ENCODE results near the gene ENTHD1. TPM values are rescaled to one million over a fixed set of nuclear protein-coding genes. Genes with fewer than 3 reads are reported as not detected.

The ENTHD1 gene
- total RNA-seq, 3 donors from 2014 or later (not counting 1 experiment from before 2014, with no cell fraction given), result not detected

- no peaks in the 10 kb centered on the region for H3K4me1 ChIP-seq (ENCODE audit: control insufficient read depth, insufficient read depth, low read length)
- no peak overlapping the region for H3K27ac Mint-ChIP-seq
- H3K27ac ChIP-seq (ENCODE audit: low read length), result no peak overlapping the region
- no peaks in the 10 kb centered on the region for H3K27me3 ChIP-seq (ENCODE audit: control insufficient read depth, insufficient read depth, low read length)
- no peaks in the 10 kb centered on the region for H3K36me3 ChIP-seq (ENCODE audit: control insufficient read depth, insufficient read depth, low read length)
- no peak for DNase-seq
- H3K9me3 Mint-ChIP-seq, result no peaks in the 10 kb centered on the region
- no peaks in the 10 kb centered on the region for H3K4me1 Mint-ChIP-seq
- no peak overlapping the region for H3K4me3 Mint-ChIP-seq
- 91% methylated on average over 19 of the region's 19 CpGs for WGBS (ENCODE audit: insufficient coverage)
- TF ChIP-seq, protein P1, sequence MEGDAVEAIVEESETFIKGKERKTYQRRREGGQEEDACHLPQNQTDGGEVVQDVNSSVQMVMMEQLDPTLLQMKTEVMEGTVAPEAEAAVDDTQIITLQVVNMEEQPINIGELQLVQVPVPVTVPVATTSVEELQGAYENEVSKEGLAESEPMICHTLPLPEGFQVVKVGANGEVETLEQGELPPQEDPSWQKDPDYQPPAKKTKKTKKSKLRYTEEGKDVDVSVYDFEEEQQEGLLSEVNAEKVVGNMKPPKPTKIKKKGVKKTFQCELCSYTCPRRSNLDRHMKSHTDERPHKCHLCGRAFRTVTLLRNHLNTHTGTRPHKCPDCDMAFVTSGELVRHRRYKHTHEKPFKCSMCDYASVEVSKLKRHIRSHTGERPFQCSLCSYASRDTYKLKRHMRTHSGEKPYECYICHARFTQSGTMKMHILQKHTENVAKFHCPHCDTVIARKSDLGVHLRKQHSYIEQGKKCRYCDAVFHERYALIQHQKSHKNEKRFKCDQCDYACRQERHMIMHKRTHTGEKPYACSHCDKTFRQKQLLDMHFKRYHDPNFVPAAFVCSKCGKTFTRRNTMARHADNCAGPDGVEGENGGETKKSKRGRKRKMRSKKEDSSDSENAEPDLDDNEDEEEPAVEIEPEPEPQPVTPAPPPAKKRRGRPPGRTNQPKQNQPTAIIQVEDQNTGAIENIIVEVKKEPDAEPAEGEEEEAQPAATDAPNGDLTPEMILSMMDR (IDR thresholded peaks at IDR 0.05), result no peak
- no peaks in the 10 kb centered on the region for H3K36me3 Mint-ChIP-seq
- intact Hi-C loops (cut with micrococcal nuclease), result no loop called here
- no peak overlapping the region for H3K4me3 ChIP-seq (ENCODE audit: low read length)
- no peaks in the 10 kb centered on the region for H3K9me3 ChIP-seq (ENCODE audit: control insufficient read depth, insufficient read depth, low read length)
- no peak for ATAC-seq
- H3K27me3 Mint-ChIP-seq (ENCODE audit: low read depth in 2 of 2), result peaks cover 0 to 6% of the 10 kb centered on the region in 2 donors
Measured at GRCh38 chr22:39699631-39700360, 193.8 kb downstream of the ENTHD1 start.

- intact Hi-C loops (cut with micrococcal nuclease), result no loop called here
- 88% methylated on average over 13 of the region's 14 CpGs for WGBS (ENCODE audit: insufficient coverage)
- no peaks in the 10 kb centered on the region for H3K4me1 Mint-ChIP-seq
- H3K36me3 Mint-ChIP-seq, result no peaks in the 10 kb centered on the region
- peaks cover 0 to 13% of the 10 kb centered on the region in 2 donors for H3K27me3 Mint-ChIP-seq (ENCODE audit: low read depth in 2 of 2)
- TF ChIP-seq, protein P1 (IDR thresholded peaks at IDR 0.05), result no peak
- H3K27ac Mint-ChIP-seq, result no peak overlapping the region
- no peaks in the 10 kb centered on the region for H3K9me3 Mint-ChIP-seq
- Histone ChIP-seq H3K27me3 (ENCODE audit: control insufficient read depth, insufficient read depth, low read length) (no peaks in the 10 kb centered on the region), H3K9me3 (ENCODE audit: control insufficient read depth, insufficient read depth, low read length) (no peaks in the 10 kb centered on the region), H3K36me3 (ENCODE audit: control insufficient read depth, insufficient read depth, low read length) (no peaks in the 10 kb centered on the region), H3K4me1 (ENCODE audit: control insufficient read depth, insufficient read depth, low read length) (no peaks in the 10 kb centered on the region), H3K27ac (ENCODE audit: low read length) (no peak overlapping the region), H3K4me3 (ENCODE audit: low read length) (no peak overlapping the region)
- H3K4me3 Mint-ChIP-seq, result no peak overlapping the region
- no peak for ATAC-seq
- DNase-seq, result no peak
Measured at GRCh38 chr22:39697790-39698430, 195.7 kb downstream of the ENTHD1 start.

DNA sequence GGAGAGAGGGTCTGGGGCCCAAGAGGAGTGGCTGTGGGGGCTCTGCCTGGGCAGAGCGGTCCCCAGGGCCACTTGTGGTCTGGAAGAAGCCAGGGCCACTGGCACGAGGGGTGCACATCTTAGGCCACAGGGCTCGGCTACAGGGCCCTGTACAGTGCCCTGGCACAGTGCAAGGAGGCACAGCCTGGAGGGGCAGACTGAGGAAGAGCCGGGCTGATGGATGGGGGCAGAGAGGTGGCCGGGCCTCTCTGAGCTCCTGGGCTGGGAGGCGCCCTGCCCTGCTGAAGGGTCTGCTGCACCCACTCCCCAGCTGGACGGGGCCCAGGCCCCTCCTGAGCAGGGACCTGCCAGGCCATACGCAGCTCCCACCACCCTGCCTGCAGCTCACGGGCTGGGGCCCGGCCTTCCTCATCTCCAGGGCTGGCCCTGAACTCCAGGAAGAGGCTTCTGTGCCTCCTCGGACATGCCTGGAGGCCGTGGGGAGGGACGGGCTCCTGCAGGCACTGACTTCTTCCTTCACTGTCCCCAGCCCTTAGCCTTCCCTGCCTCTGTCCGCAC is 199.5 kb downstream of the ENTHD1 start:
- Mint-ChIP-seq H3K36me3 (no peaks in the 10 kb centered on the region), H3K4me1 (no peaks in the 10 kb centered on the region), H3K9me3 (no peaks in the 10 kb centered on the region), H3K4me3 (no peak overlapping the region), H3K27ac (no peak overlapping the region), H3K27me3 (ENCODE audit: low read depth in 2 of 2) (peaks cover 14 to 21% of the 10 kb centered on the region in 2 donors)
- Histone ChIP-seq H3K9me3 (ENCODE audit: control insufficient read depth, insufficient read depth, low read length) (no peaks in the 10 kb centered on the region), H3K4me3 (ENCODE audit: low read length) (no peak overlapping the region), H3K27me3 (ENCODE audit: control insufficient read depth, insufficient read depth, low read length) (peaks cover 4% of the 10 kb centered on the region), H3K36me3 (ENCODE audit: control insufficient read depth, insufficient read depth, low read length) (no peaks in the 10 kb centered on the region), H3K27ac (ENCODE audit: low read length) (no peak overlapping the region), H3K4me1 (ENCODE audit: control insufficient read depth, insufficient read depth, low read length) (no peaks in the 10 kb centered on the region)
- DNase-seq, result no peak
- no peak for ATAC-seq
- WGBS (ENCODE audit: insufficient coverage), result 59% methylated on average over 14 of the region's 14 CpGs
- intact Hi-C loops (cut with micrococcal nuclease), result no loop called here
- TF ChIP-seq, protein P1 (IDR thresholded peaks at IDR 0.05), result no peak

Other genes starting within 250 kb of the ENTHD1 start
- 10 to 100 TPM; 65.1 to 97.3 (median 92.2) TPM for gene GRAP2, start 7.3 kb upstream of the ENTHD1 start, total RNA-seq
- gene TMA7B, start 66.6 kb upstream of the ENTHD1 start, total RNA-seq, result 1 to 10 TPM; 2.6 to 8.7 (median 6.7) TPM
- 1 to 10 TPM in 2 of 3 donors, not detected in 1; 1.0 to 7.5 TPM for gene FAM83F, start 101.2 kb upstream of the ENTHD1 start, total RNA-seq

Measured in natural killer cell (primary cell).